ENCODE results near the gene GCGR. TPM values are rescaled to one million over a fixed set of nuclear protein-coding genes. Genes with fewer than 3 reads are reported as not detected.

GCGR gene
- polyA plus RNA-seq, 2 of the 4 experiments (the other 2 are of a cell fraction), result 0.19 to 0.45 TPM

- TF ChIP-seq CTCF (IDR thresholded peaks at IDR 0.05) (no peak), HOXB5 (CRISPR knock-in tag; IDR thresholded peaks at IDR 0.05) (peak; percentile 100), HDAC2 (IDR thresholded peaks at IDR 0.05) (no peak), RARB (CRISPR knock-in tag; IDR thresholded peaks at IDR 0.05) (peak; percentile 90), RAD21 (conservative IDR thresholded peaks at IDR 0.05 in 1 of 2, IDR thresholded peaks at IDR 0.05 in 1 of 2) (peak in 1 of 2 experiments; percentile 15; a peak in 1 of 5 replicates)
Observed at GRCh38 chr17:81860756-81861568, 57.0 kb downstream of the GCGR start (continued).

- DNase-seq (ENCODE audit: low read depth in 1 of 2, low spot score in 1 of 2), result no peak
- CTCF ChIA-PET, result interaction anchor here (0.9 to 2.4 kb wide), 5 partner anchors 8 to 139 kb away, joined by 3 to 7 read pairs (median 3); no protein-coding TSS in a partner anchor
- Histone ChIP-seq H3K4me1 (peaks cover 54% of the 10 kb centered on the region), H3K4me3 (no peak overlapping the region), H3K27ac (no peak overlapping the region), H3K9me3 (no peaks in the 10 kb centered on the region), H3K4me2 (peak overlapping the region; percentile 89)
- no peak for TF ChIP-seq SREBF2 (IDR thresholded peaks at IDR 0.05)
- no peak for TF ChIP-seq RCOR1 (IDR thresholded peaks at IDR 0.05; ENCODE audit: low read depth, low read length)
- TF ChIP-seq GATA3 (IDR thresholded peaks at IDR 0.05; ENCODE audit: borderline replicate concordance), result no peak
- TF ChIP-seq EHMT2 (IDR thresholded peaks at IDR 0.05; ENCODE audit: low read depth), result no peak
- no peak for TF ChIP-seq CTCF (IDR thresholded peaks at IDR 0.05)
- no peak for TF ChIP-seq CEBPB (IDR thresholded peaks at IDR 0.05)
- no peak for TF ChIP-seq PHF8 (IDR thresholded peaks at IDR 0.05; ENCODE audit: borderline replicate concordance, low read depth)
- no peak for TF ChIP-seq CBX2 (IDR thresholded peaks at IDR 0.05; ENCODE audit: borderline replicate concordance, low read depth)
- TF ChIP-seq RFX5 (IDR thresholded peaks at IDR 0.05), result no peak
- TF ChIP-seq, protein P1, sequence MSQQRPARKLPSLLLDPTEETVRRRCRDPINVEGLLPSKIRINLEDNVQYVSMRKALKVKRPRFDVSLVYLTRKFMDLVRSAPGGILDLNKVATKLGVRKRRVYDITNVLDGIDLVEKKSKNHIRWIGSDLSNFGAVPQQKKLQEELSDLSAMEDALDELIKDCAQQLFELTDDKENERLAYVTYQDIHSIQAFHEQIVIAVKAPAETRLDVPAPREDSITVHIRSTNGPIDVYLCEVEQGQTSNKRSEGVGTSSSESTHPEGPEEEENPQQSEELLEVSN (IDR thresholded peaks at IDR 0.05; ENCODE audit: borderline replicate concordance, low read depth), result no peak
- TF ChIP-seq PBX3 (IDR thresholded peaks at IDR 0.05), result no peak
- POLR2A ChIA-PET, result no interaction called here
- no peak for FAIRE-seq
- ATAC-seq, result no peak
- 68% methylated on average over 6 of the region's 6 CpGs for WGBS (ENCODE audit: missing lambda C conversion rate)
Observed at GRCh38 chr17:81863123-81863675, 59.2 kb downstream of the GCGR start.

Other genes starting within 250 kb of the GCGR start
- gene NPLOC4, start 167.0 kb upstream of the GCGR start, polyA plus RNA-seq (2011; rRNA removed), result 101 and 130 TPM in 2 replicates
- gene NPLOC4, start 167.0 kb upstream of the GCGR start, polyA plus RNA-seq (2017; fragmentation: RNase III; extraction: RNeasy Plus Mini Kit Qiagen cat#74134 plus additional on column Dnase treatment), result 91.1 to 98.5 TPM (median 92.2 TPM) in 3 replicates
- 1.4 and 1.7 TPM in 2 replicates for gene TSPAN10, start 167.0 kb upstream of the GCGR start, polyA plus RNA-seq (2011; rRNA removed)
- gene TSPAN10, start 167.0 kb upstream of the GCGR start, polyA plus RNA-seq (2017; fragmentation: RNase III; extraction: RNeasy Plus Mini Kit Qiagen cat#74134 plus additional on column Dnase treatment), result 5.4 to 7.1 TPM (median 6.3 TPM) in 3 replicates
- 1.0 and 1.2 TPM in 2 replicates for gene PDE6G, start 147.6 kb upstream of the GCGR start, polyA plus RNA-seq (2011; rRNA removed)
- gene PDE6G, start 147.6 kb upstream of the GCGR start, polyA plus RNA-seq (2017; fragmentation: RNase III; extraction: RNeasy Plus Mini Kit Qiagen cat#74134 plus additional on column Dnase treatment), result 0.90 to 2.0 TPM (median 1.2 TPM) in 3 replicates
- gene OXLD1, start 137.5 kb upstream of the GCGR start, polyA plus RNA-seq (2011; rRNA removed), result 34.6 and 38.7 TPM in 2 replicates
- gene OXLD1, start 137.5 kb upstream of the GCGR start, polyA plus RNA-seq (2017; fragmentation: RNase III; extraction: RNeasy Plus Mini Kit Qiagen cat#74134 plus additional on column Dnase treatment), result 43.9 to 47.7 TPM (median 47.1 TPM) in 3 replicates
- 16.6 and 22.6 TPM in 2 replicates for gene CCDC137, start 137.4 kb upstream of the GCGR start, polyA plus RNA-seq (2011; rRNA removed)
- 55.0 to 59.7 TPM (median 55.6 TPM) in 3 replicates for gene CCDC137, start 137.4 kb upstream of the GCGR start, polyA plus RNA-seq (2017; fragmentation: RNase III; extraction: RNeasy Plus Mini Kit Qiagen cat#74134 plus additional on column Dnase treatment)
- 43.8 and 45.2 TPM in 2 replicates for gene ARL16, start 120.4 kb upstream of the GCGR start, polyA plus RNA-seq (2011; rRNA removed)
- 52.8 to 55.8 TPM (median 53.6 TPM) in 3 replicates for gene ARL16, start 120.4 kb upstream of the GCGR start, polyA plus RNA-seq (2017; fragmentation: RNase III; extraction: RNeasy Plus Mini Kit Qiagen cat#74134 plus additional on column Dnase treatment)
- 75.7 and 85.9 TPM in 2 replicates for gene HGS, start 120.1 kb upstream of the GCGR start, polyA plus RNA-seq (2011; rRNA removed)
- 127 to 130 TPM (median 129 TPM) in 3 replicates for gene HGS, start 120.1 kb upstream of the GCGR start, polyA plus RNA-seq (2017; fragmentation: RNase III; extraction: RNeasy Plus Mini Kit Qiagen cat#74134 plus additional on column Dnase treatment)
- gene MRPL12, start 100.8 kb upstream of the GCGR start, polyA plus RNA-seq (2011; rRNA removed), result 152 and 161 TPM in 2 replicates
- 197 to 233 TPM (median 215 TPM) in 3 replicates for gene MRPL12, start 100.8 kb upstream of the GCGR start, polyA plus RNA-seq (2017; fragmentation: RNase III; extraction: RNeasy Plus Mini Kit Qiagen cat#74134 plus additional on column Dnase treatment)
- 20.0 and 25.8 TPM in 2 replicates for gene SLC25A10, start 91.9 kb upstream of the GCGR start, polyA plus RNA-seq (2011; rRNA removed)
- 43.4 to 47.1 TPM (median 47.0 TPM) in 3 replicates for gene SLC25A10, start 91.9 kb upstream of the GCGR start, polyA plus RNA-seq (2017; fragmentation: RNase III; extraction: RNeasy Plus Mini Kit Qiagen cat#74134 plus additional on column Dnase treatment)
- 30.9 and 32.0 TPM in 2 replicates for gene MCRIP1, start 29.1 kb downstream of the GCGR start, polyA plus RNA-seq (2011; rRNA removed)
- 43.9 to 51.0 TPM (median 45.1 TPM) in 3 replicates for gene MCRIP1, start 29.1 kb downstream of the GCGR start, polyA plus RNA-seq (2017; fragmentation: RNase III; extraction: RNeasy Plus Mini Kit Qiagen cat#74134 plus additional on column Dnase treatment)
- not detected in 2 replicates for gene PPP1R27, start 30.9 kb downstream of the GCGR start, polyA plus RNA-seq (2011; rRNA removed)
- 0.09 TPM in 1 of 3 replicates, not detected in the others for gene PPP1R27, start 30.9 kb downstream of the GCGR start, polyA plus RNA-seq (2017; fragmentation: RNase III; extraction: RNeasy Plus Mini Kit Qiagen cat#74134 plus additional on column Dnase treatment)
- gene P4HB, start 56.4 kb downstream of the GCGR start, polyA plus RNA-seq (2011; rRNA removed), result 102 and 285 TPM in 2 replicates
- gene P4HB, start 56.4 kb downstream of the GCGR start, polyA plus RNA-seq (2017; fragmentation: RNase III; extraction: RNeasy Plus Mini Kit Qiagen cat#74134 plus additional on column Dnase treatment), result 606 to 622 TPM (median 607 TPM) in 3 replicates
- gene ARHGDIA, start 67.2 kb downstream of the GCGR start, polyA plus RNA-seq (2011; rRNA removed), result 44.3 and 64.0 TPM in 2 replicates
- gene ARHGDIA, start 67.2 kb downstream of the GCGR start, polyA plus RNA-seq (2017; fragmentation: RNase III; extraction: RNeasy Plus Mini Kit Qiagen cat#74134 plus additional on column Dnase treatment), result 497 to 567 TPM (median 503 TPM) in 3 replicates
- gene ALYREF, start 87.4 kb downstream of the GCGR start, polyA plus RNA-seq (2011; rRNA removed), result 125 and 130 TPM in 2 replicates
- 135 to 164 TPM (median 141 TPM) in 3 replicates for gene ALYREF, start 87.4 kb downstream of the GCGR start, polyA plus RNA-seq (2017; fragmentation: RNase III; extraction: RNeasy Plus Mini Kit Qiagen cat#74134 plus additional on column Dnase treatment)
- 351 and 428 TPM in 2 replicates for gene ANAPC11, start 87.6 kb downstream of the GCGR start, polyA plus RNA-seq (2011; rRNA removed)
- gene ANAPC11, start 87.6 kb downstream of the GCGR start, polyA plus RNA-seq (2017; fragmentation: RNase III; extraction: RNeasy Plus Mini Kit Qiagen cat#74134 plus additional on column Dnase treatment), result 352 to 382 TPM (median 377 TPM) in 3 replicates
- 0.34 and 0.41 TPM in 2 replicates for gene NPB, start 98.1 kb downstream of the GCGR start, polyA plus RNA-seq (2011; rRNA removed)
- gene NPB, start 98.1 kb downstream of the GCGR start, polyA plus RNA-seq (2017; fragmentation: RNase III; extraction: RNeasy Plus Mini Kit Qiagen cat#74134 plus additional on column Dnase treatment), result 0.29 to 0.45 TPM (median 0.38 TPM) in 3 replicates
- gene PCYT2, start 107.2 kb downstream of the GCGR start, polyA plus RNA-seq (2011; rRNA removed), result 7.1 and 7.7 TPM in 2 replicates
- 14.8 to 17.0 TPM (median 16.3 TPM) in 3 replicates for gene PCYT2, start 107.2 kb downstream of the GCGR start, polyA plus RNA-seq (2017; fragmentation: RNase III; extraction: RNeasy Plus Mini Kit Qiagen cat#74134 plus additional on column Dnase treatment)
- gene SIRT7, start 114.0 kb downstream of the GCGR start, polyA plus RNA-seq (2011; rRNA removed), result 9.8 and 13.7 TPM in 2 replicates
- gene SIRT7, start 114.0 kb downstream of the GCGR start, polyA plus RNA-seq (2017; fragmentation: RNase III; extraction: RNeasy Plus Mini Kit Qiagen cat#74134 plus additional on column Dnase treatment), result 34.0 to 35.2 TPM (median 34.8 TPM) in 3 replicates
- gene MAFG, start 123.6 kb downstream of the GCGR start, polyA plus RNA-seq (2011; rRNA removed), result 41.6 and 47.9 TPM in 2 replicates
- 49.8 to 57.9 TPM (median 52.4 TPM) in 3 replicates for gene MAFG, start 123.6 kb downstream of the GCGR start, polyA plus RNA-seq (2017; fragmentation: RNase III; extraction: RNeasy Plus Mini Kit Qiagen cat#74134 plus additional on column Dnase treatment)
- gene PYCR1, start 133.2 kb downstream of the GCGR start, polyA plus RNA-seq (2011; rRNA removed), result 77.1 and 81.4 TPM in 2 replicates
- 81.4 to 93.3 TPM (median 87.2 TPM) in 3 replicates for gene PYCR1, start 133.2 kb downstream of the GCGR start, polyA plus RNA-seq (2017; fragmentation: RNase III; extraction: RNeasy Plus Mini Kit Qiagen cat#74134 plus additional on column Dnase treatment)
- gene MYADML2, start 143.1 kb downstream of the GCGR start, polyA plus RNA-seq (2011; rRNA removed), result not detected in 2 replicates
- gene MYADML2, start 143.1 kb downstream of the GCGR start, polyA plus RNA-seq (2017; fragmentation: RNase III; extraction: RNeasy Plus Mini Kit Qiagen cat#74134 plus additional on column Dnase treatment), result not detected in 3 replicates
- gene NOTUM, start 157.0 kb downstream of the GCGR start, polyA plus RNA-seq (2011; rRNA removed), result 0.06 and 0.08 TPM in 2 replicates
- 0.45 to 0.92 TPM (median 0.91 TPM) in 3 replicates for gene NOTUM, start 157.0 kb downstream of the GCGR start, polyA plus RNA-seq (2017; fragmentation: RNase III; extraction: RNeasy Plus Mini Kit Qiagen cat#74134 plus additional on column Dnase treatment)
- 10.3 and 12.3 TPM in 2 replicates for gene ASPSCR1, start 173.5 kb downstream of the GCGR start, polyA plus RNA-seq (2011; rRNA removed)
- gene ASPSCR1, start 173.5 kb downstream of the GCGR start, polyA plus RNA-seq (2017; fragmentation: RNase III; extraction: RNeasy Plus Mini Kit Qiagen cat#74134 plus additional on column Dnase treatment), result 24.5 to 29.4 TPM (median 25.7 TPM) in 3 replicates
- 79.4 and 80.5 TPM in 2 replicates for gene CENPX, start 218.7 kb downstream of the GCGR start, polyA plus RNA-seq (2011; rRNA removed)
- gene CENPX, start 218.7 kb downstream of the GCGR start, polyA plus RNA-seq (2017; fragmentation: RNase III; extraction: RNeasy Plus Mini Kit Qiagen cat#74134 plus additional on column Dnase treatment), result 208 to 231 TPM (median 222 TPM) in 3 replicates
- gene LRRC45, start 219.2 kb downstream of the GCGR start, polyA plus RNA-seq (2011; rRNA removed), result 6.0 and 6.4 TPM in 2 replicates
- 19.1 to 24.5 TPM (median 21.6 TPM) in 3 replicates for gene LRRC45, start 219.2 kb downstream of the GCGR start, polyA plus RNA-seq (2017; fragmentation: RNase III; extraction: RNeasy Plus Mini Kit Qiagen cat#74134 plus additional on column Dnase treatment)
- 9.9 and 11.9 TPM in 2 replicates for gene RAC3, start 227.5 kb downstream of the GCGR start, polyA plus RNA-seq (2011; rRNA removed)
- 19.9 to 21.0 TPM (median 20.4 TPM) in 3 replicates for gene RAC3, start 227.5 kb downstream of the GCGR start, polyA plus RNA-seq (2017; fragmentation: RNase III; extraction: RNeasy Plus Mini Kit Qiagen cat#74134 plus additional on column Dnase treatment)
- gene DCXR, start 233.5 kb downstream of the GCGR start, polyA plus RNA-seq (2011; rRNA removed), result 39.3 and 48.3 TPM in 2 replicates
- gene DCXR, start 233.5 kb downstream of the GCGR start, polyA plus RNA-seq (2017; fragmentation: RNase III; extraction: RNeasy Plus Mini Kit Qiagen cat#74134 plus additional on column Dnase treatment), result 62.0 to 70.7 TPM (median 69.6 TPM) in 3 replicates
- gene RFNG, start 247.7 kb downstream of the GCGR start, polyA plus RNA-seq (2011; rRNA removed), result 8.4 and 8.9 TPM in 2 replicates
- gene RFNG, start 247.7 kb downstream of the GCGR start, polyA plus RNA-seq (2017; fragmentation: RNase III; extraction: RNeasy Plus Mini Kit Qiagen cat#74134 plus additional on column Dnase treatment), result 21.3 to 31.5 TPM (median 25.7 TPM) in 3 replicates
- 89.4 and 93.8 TPM in 2 replicates for gene GPS1, start 247.7 kb downstream of the GCGR start, polyA plus RNA-seq (2011; rRNA removed)
- gene GPS1, start 247.7 kb downstream of the GCGR start, polyA plus RNA-seq (2017; fragmentation: RNase III; extraction: RNeasy Plus Mini Kit Qiagen cat#74134 plus additional on column Dnase treatment), result 122 to 130 TPM (median 126 TPM) in 3 replicates